GM12878 (cell line): ENCODE results near the gene TOX2. TPM values are rescaled to one million over a fixed set of nuclear protein-coding genes. Genes with fewer than 3 reads are reported as not detected.

Source experiments
- ATAC-seq: fragments of 200-7000 bp; cut with Tn5 transposase; 3 replicates; pipeline ENCODE4 v1.9.1; 2020; ENCODE audit warnings: mild to moderate bottlenecking, moderate library complexity
- BruUV-seq: library from RNA; stranded (reverse); fragments of 400-500 nt; replicated peaks from 2 replicates; lab custom pipeline; 2021; lab: Mats Ljungman, UMichigan
- CTCF ChIA-PET: fragments of 300-600 bp; sonication (Branson Sonifier 250); formaldehyde crosslinking; extraction: SDS; loops from one replicate; lab custom pipeline; 2021; ENCODE audit warnings: inconsistent platforms; lab: Yijun Ruan, JAX
- POLR2A ChIA-PET: fragments of 350-600 bp; formaldehyde crosslinking; extraction: SDS; loops from one replicate; lab custom pipeline; 2021; ENCODE audit warnings: inconsistent platforms; lab: Charles Lee
- RAD21 ChIA-PET: fragments of 300-600 bp; sonication (Branson Sonifier 250); formaldehyde crosslinking; loops from one replicate; lab custom pipeline; 2023; ENCODE audit warnings: antibody characterized with exemption; ENCODE audit not compliant: unreplicated experiment; lab: Charles Lee
- SMC1A ChIA-PET: fragments of 300-600 bp; sonication (Branson Sonifier 250); formaldehyde crosslinking; loops from one replicate; lab custom pipeline; 2023; ENCODE audit not compliant: unreplicated experiment, uncharacterized antibody; lab: Charles Lee
- DNase-seq: peaks from one replicate; pipeline ENCODE4 v3.0.0-alpha.2; 2011; ENCODE audit warnings: low read depth, low spot score
- FAIRE-seq: peaks from 3 replicates; lab custom pipeline; 2011; peaks lifted over from hg19 to GRCh38; lab: Jason Lieb, UNC
- H2AFZ ChIP-seq: 2 replicates; pipeline ENCODE4 v1.6.0; 2011; ENCODE audit warnings: low read depth, low read length, control low read depth; ENCODE audit not compliant: control insufficient read depth
- H3K27ac ChIP-seq: 2 replicates; pipeline ENCODE4 v1.5.1; 2011; ENCODE audit warnings: control low read depth; ENCODE audit not compliant: control insufficient read depth, insufficient read depth
- H3K27me3 ChIP-seq, 2 experiments: replicated peaks in 1 of 2; 2 replicates each; pipeline versions ENCODE4 v1.6.0 to v1.6.1; 2011; ENCODE audit warnings: low read length in 1 of 2; ENCODE audit not compliant: control insufficient read depth in 2 of 2, insufficient read depth in 2 of 2
- H3K36me3 ChIP-seq, 2 experiments: 2 replicates each; pipeline ENCODE4 v1.5.1; 2011; ENCODE audit warnings: low read length in 1 of 2; ENCODE audit not compliant: control insufficient read depth in 2 of 2, insufficient read depth in 2 of 2
- H3K4me1 ChIP-seq: 2 replicates; pipeline ENCODE4 v1.6.1; 2011; ENCODE audit warnings: mild to moderate bottlenecking, low read length, moderate library complexity, mixed read lengths; ENCODE audit not compliant: control insufficient read depth, insufficient read depth
- H3K4me2 ChIP-seq: 2 replicates; pipeline ENCODE4 v1.6.0; 2011; ENCODE audit warnings: control low read depth; ENCODE audit not compliant: control insufficient read depth, insufficient read depth
- H3K4me3 ChIP-seq: fragments of 200-600 bp; sonication (generic); 2 replicates; pipeline ENCODE4 v1.5.1; 2016
- H3K79me2 ChIP-seq: 2 replicates; pipeline ENCODE4 v1.6.0; 2011; ENCODE audit warnings: low read length; ENCODE audit not compliant: control insufficient read depth, insufficient read depth
- H3K9ac ChIP-seq: 2 replicates; pipeline ENCODE4 v1.8.0; 2011; ENCODE audit warnings: low read length, control low read depth, mixed read lengths; ENCODE audit not compliant: control insufficient read depth, insufficient read depth
- H3K9me3 ChIP-seq: replicated peaks from 3 replicates; pipeline ENCODE4 v1.5.1; 2011; ENCODE audit warnings: mild to moderate bottlenecking, low read length; ENCODE audit not compliant: control insufficient read depth, insufficient read depth
- H4K20me1 ChIP-seq: 2 replicates; pipeline ENCODE4 v1.6.0; 2011; ENCODE audit not compliant: control insufficient read depth, insufficient read depth
- CBFB ChIP-seq: IDR thresholded peaks from 2 replicates; pipeline ENCODE4 v1.6.1; 2016; ENCODE audit warnings: antibody characterized with exemption, low read depth
- CREM ChIP-seq: IDR thresholded peaks from 2 replicates; pipeline ENCODE4 v1.6.1; 2014; ENCODE audit warnings: antibody characterized with exemption, low read depth
- HDGF ChIP-seq: fragments of 450-650 bp; IDR thresholded peaks from 2 replicates; pipeline ENCODE4 v1.6.1; 2016; ENCODE audit warnings: antibody characterized with exemption
- JUND ChIP-seq: IDR thresholded peaks from 2 replicates; pipeline ENCODE4 v1.6.1; 2012; ENCODE audit warnings: low read depth, mild to moderate bottlenecking, low read length, improper control_type of control experiment, moderate library complexity
- POLR2AphosphoS5 ChIP-seq: IDR thresholded peaks from 2 replicates; pipeline ENCODE4 v1.6.1; 2011; ENCODE audit warnings: mild to moderate bottlenecking, low read length, inconsistent platforms
- POU2F2 ChIP-seq: IDR thresholded peaks from 3 replicates; pipeline ENCODE4 v1.6.1; 2011; ENCODE audit warnings: low read depth, mild to moderate bottlenecking, low read length, borderline replicate concordance
- SMAD5 ChIP-seq: IDR thresholded peaks from 2 replicates; pipeline ENCODE4 v1.6.1; 2016; ENCODE audit warnings: antibody characterized with exemption, low read depth
- YBX1 ChIP-seq: fragments of 450-650 bp; IDR thresholded peaks from 2 replicates; pipeline ENCODE4 v1.6.1; 2016; ENCODE audit warnings: antibody characterized with exemption
- WGBS: methylation state at CpG from one replicate; pipeline ENCODE4 v1.1.6; 2016; ENCODE audit warnings: low lambda C conversion rate; ENCODE audit not compliant: insufficient replicate concordance, insufficient coverage; ENCODE audit errors: missing lambda C conversion rate; 5-methylcytosine and 5-hydroxymethylcytosine counted together
- in situ Hi-C: fragments of 300-500 bp; cut with MboI; formaldehyde crosslinking; loops from 9 replicates; pipeline ENCODE4 v1.14.3; 2018; ENCODE audit warnings: mixed read lengths
- intact Hi-C: fragments of 100-400 bp; cut with micrococcal nuclease; formaldehyde crosslinking; loops from one replicate; pipeline ENCODE4 v1.14.2; 2022; ENCODE audit not compliant: unreplicated experiment
- polyA plus RNA-seq, 11 experiments: library from polyadenylated mRNA; depleted of rRNA in 4 of 11; unstranded in 6 of 11; stranded (reverse) in 5 of 11; fragments of >200 nt; fragmentation: Nextera tagmentation in 4 of 11; fragmentation: Illumina TruSeq in 1 of 11; extraction: Ambion mirVana in 4 of 11; extraction: Trizol in 1 of 11; gene quantifications; 1 replicate in 1 of 11; 2 replicates in 10 of 11; pipeline versions ENCODE4 v1.2.1 to v1.2.3, GENCODE V29; 2011 to 2016; ENCODE audit warnings: inconsistent platforms in 2 of 11, missing spikeins in 2 of 11, low read depth in 1 of 11
- total RNA-seq, 4 experiments: library from RNA; depleted of rRNA in 3 of 4; stranded (reverse); fragments of >200 nt in 3 of 4; fragmentation: Illumina TruSeq in 1 of 4; extraction: Trizol in 1 of 4; gene quantifications; 2 replicates each; pipeline versions ENCODE4 v1.2.1 to v1.2.3, GENCODE V29; 2013 to 2021
- TF ChIP-seq, protein P1 (sequence below), 3 experiments: IDR thresholded peaks in 2 of 3; conservative IDR thresholded peaks in 1 of 3; 2 replicates each; pipeline ENCODE4 v1.5.1; 2011; ENCODE audit warnings: low read depth in 3 of 3, low read length in 3 of 3, mild to moderate bottlenecking in 3 of 3, control low read depth in 2 of 3, moderate library complexity in 2 of 3, inconsistent platforms in 1 of 3, mixed read lengths in 1 of 3; ENCODE audit not compliant: control insufficient read depth in 2 of 3, insufficient read depth in 1 of 3; ENCODE audit errors: extremely low read depth in 1 of 3

The TOX2 gene
- total and polyA plus RNA-seq, 10 of the 15 experiments (the other 5 are each of a cell fraction or from before 2014, with no cell fraction given), result 2.6 to 40.5 (median 7.9) TPM

DNA sequence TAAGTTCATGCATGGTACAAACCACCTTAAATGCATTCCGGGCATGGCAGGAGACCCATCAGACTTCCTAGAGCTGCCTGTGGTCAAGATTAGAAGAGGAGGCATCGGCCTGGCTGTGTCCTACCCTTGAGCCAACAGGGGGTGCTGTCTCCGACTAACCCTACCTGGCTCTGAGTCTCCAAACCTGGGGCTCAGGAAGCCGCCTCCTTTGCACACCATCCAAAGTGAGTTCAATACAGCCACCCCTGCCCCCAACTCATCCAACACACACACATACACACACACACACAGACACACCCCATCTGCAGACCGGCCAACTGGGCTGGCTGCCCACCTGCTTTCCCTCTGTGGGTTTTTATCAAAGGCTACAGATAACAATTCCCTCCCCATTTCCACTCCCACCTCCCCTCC is 195.3 kb downstream of the TOX2 start:
- in situ Hi-C loops (no loop called here), intact Hi-C loops (no loop called here)
- Histone ChIP-seq H3K79me2 (no peaks in the 10 kb centered on the region), H3K9ac (no peak overlapping the region), H3K36me3 (no peaks in the 10 kb centered on the region; a peak in 1 of 4 replicates), H3K27me3 (no peaks in the 10 kb centered on the region; a peak in 1 of 4 replicates), H4K20me1 (no peaks in the 10 kb centered on the region), H2AFZ (no peak overlapping the region), H3K4me3 (no peak overlapping the region), H3K4me2 (no peak overlapping the region), H3K9me3 (peaks cover 4% of the 10 kb centered on the region; the same call in 2 of the 3 replicates), H3K27ac (no peak overlapping the region), H3K4me1 (no peaks in the 10 kb centered on the region)
- ChIA-PET SMC1A (no interaction called here), CTCF (interaction anchor here (1.5 kb wide), 1 partner anchor 81 kb away, joined by 7 read pairs; no protein-coding TSS in a partner anchor), RAD21 (no interaction called here), POLR2A (no interaction called here)
- BruUV-seq, result no TSS peak
- no peak for ATAC-seq
- no peak for FAIRE-seq
- DNase-seq, result no peak
- 11% methylated on average over 5 of the region's 5 CpGs for WGBS
- no peak for TF ChIP-seq CREM
- TF ChIP-seq, protein P1, sequence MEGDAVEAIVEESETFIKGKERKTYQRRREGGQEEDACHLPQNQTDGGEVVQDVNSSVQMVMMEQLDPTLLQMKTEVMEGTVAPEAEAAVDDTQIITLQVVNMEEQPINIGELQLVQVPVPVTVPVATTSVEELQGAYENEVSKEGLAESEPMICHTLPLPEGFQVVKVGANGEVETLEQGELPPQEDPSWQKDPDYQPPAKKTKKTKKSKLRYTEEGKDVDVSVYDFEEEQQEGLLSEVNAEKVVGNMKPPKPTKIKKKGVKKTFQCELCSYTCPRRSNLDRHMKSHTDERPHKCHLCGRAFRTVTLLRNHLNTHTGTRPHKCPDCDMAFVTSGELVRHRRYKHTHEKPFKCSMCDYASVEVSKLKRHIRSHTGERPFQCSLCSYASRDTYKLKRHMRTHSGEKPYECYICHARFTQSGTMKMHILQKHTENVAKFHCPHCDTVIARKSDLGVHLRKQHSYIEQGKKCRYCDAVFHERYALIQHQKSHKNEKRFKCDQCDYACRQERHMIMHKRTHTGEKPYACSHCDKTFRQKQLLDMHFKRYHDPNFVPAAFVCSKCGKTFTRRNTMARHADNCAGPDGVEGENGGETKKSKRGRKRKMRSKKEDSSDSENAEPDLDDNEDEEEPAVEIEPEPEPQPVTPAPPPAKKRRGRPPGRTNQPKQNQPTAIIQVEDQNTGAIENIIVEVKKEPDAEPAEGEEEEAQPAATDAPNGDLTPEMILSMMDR (IDR thresholded peaks at IDR 0.05 in 2 of 3, conservative IDR thresholded peaks at IDR 0.05 in 1 of 3; ENCODE audit: control insufficient read depth in 2 of 3, extremely low read depth in 1 of 3, insufficient read depth in 1 of 3, low read depth in 3 of 3, low read length in 3 of 3), result 0 out of 6 replicates have a peak, but pooled peaks of 1 of the 3 experiments have one; percentile 16

DNA sequence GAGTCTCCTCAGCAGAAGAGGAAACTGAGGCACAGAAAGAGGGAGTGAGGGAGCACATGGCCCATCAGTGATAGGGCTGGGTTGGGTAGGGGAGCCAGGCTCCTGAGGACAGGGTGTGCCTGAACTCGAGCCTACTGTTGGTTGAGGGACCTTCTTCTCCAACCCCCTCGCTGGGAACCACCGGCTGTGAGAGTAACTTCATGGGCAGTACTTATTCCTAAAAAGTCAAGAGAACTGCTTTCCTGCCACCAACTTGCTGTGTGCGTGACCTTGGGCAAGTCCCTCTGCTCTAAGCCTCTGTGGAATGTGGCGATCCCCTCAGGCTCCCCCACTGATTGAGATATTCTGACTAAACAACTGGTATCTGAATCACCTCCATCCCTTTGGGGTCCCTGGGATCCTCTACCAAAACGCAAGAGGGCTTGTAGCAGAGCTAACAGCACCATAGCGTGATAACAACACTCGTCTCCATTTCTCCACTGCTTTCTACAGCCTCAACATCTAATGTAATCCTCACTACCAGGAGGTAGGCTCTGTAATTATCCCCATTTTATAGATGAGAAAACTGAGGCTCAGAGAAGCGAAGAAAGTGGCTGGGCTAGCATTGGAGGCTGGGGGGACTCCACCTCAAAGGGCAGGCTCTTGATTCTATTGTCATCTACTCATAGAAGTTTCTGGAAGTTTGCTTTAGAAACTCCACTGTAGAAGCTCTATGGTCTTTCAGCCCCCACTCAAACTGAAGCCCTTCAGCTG is 196.3 kb downstream of the TOX2 start:
- Histone ChIP-seq H3K9ac (no peak overlapping the region), H3K4me3 (no peak overlapping the region), H3K27ac (no peak overlapping the region), H3K36me3 (no peaks in the 10 kb centered on the region; a peak in 1 of 4 replicates), H3K9me3 (peaks cover 4% of the 10 kb centered on the region; the same call in 2 of the 3 replicates), H2AFZ (no peak overlapping the region), H3K4me1 (no peaks in the 10 kb centered on the region), H4K20me1 (no peaks in the 10 kb centered on the region), H3K27me3 (no peaks in the 10 kb centered on the region; a peak in 1 of 4 replicates), H3K4me2 (no peak overlapping the region), H3K79me2 (no peaks in the 10 kb centered on the region)
- in situ Hi-C loops (no loop called here), intact Hi-C loops (no loop called here)
- BruUV-seq, result no TSS peak
- FAIRE-seq (no peak), DNase-seq (no peak), ATAC-seq (no peak)
- RAD21 ChIA-PET, result no interaction called here
- SMC1A ChIA-PET, result no interaction called here
- POLR2A ChIA-PET, result interaction anchor here (0.7 kb wide), 1 partner anchor 77 kb away, joined by 3 read pairs; no protein-coding TSS in a partner anchor
- CTCF ChIA-PET, result interaction anchor here (1.0 to 1.9 kb wide), 4 partner anchors 16 to 79 kb away, joined by 3 to 7 read pairs (median 3); no protein-coding TSS in a partner anchor
- no peak for TF ChIP-seq YBX1
- no peak for TF ChIP-seq CBFB
- no peak for TF ChIP-seq POU2F2
- TF ChIP-seq HDGF, result no peak
- TF ChIP-seq JUND, result no peak
- TF ChIP-seq SMAD5, result no peak
- TF ChIP-seq POLR2AphosphoS5, result no peak
- TF ChIP-seq CREM, result no peak
- 39% methylated on average over 9 of the region's 9 CpGs for WGBS
